NK-92 (cell line): ENCODE results near the gene SLC29A3.

Experiments used
- DNase-seq: peaks from one replicate; lab custom pipeline; 2025; ENCODE audit not compliant: unreplicated experiment; lab: John Stamatoyannopoulos, UW

SLC29A3 gene

DNA sequence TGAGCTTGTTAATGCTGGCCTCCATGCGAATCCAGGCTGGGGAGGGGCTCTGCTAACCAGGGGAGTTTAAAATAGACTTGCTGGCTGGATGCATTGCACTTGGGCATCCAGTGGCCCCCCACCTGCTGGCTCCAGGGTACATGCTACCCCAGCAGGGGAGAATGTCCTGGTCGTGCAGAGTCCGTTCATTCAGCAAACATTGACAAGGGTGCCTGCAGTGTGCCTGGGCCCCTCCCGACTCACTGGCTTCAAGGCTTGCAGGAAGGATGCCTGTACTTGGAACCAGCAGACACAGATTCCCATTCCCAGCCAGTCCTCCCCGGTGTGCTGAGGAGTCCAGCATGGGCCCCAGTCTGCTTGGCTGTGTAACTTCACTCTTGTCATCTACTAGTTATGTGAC is 1.5 kb downstream of the SLC29A3 start:
- no peak for DNase-seq

DNA sequence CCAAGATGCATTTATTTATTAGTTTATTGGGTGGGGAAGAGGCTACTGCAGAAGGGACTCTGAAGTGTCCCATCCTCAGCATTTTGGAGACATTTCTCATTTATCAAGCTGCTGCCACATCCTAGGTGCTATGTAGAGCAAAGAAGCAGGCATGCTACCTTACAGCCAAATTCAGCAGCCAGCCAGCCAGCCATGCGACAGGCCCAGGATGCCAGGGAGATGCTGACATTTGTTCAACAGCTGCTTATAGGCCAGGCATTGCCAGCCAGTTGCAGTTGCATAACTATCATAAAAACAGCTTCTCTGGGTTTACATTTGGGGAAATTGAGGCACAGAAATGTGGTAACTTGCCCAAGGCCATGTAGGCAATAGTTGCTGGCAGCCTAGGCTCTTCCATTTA is 2.3 kb downstream of the SLC29A3 start:
- DNase-seq = no peak

DNA sequence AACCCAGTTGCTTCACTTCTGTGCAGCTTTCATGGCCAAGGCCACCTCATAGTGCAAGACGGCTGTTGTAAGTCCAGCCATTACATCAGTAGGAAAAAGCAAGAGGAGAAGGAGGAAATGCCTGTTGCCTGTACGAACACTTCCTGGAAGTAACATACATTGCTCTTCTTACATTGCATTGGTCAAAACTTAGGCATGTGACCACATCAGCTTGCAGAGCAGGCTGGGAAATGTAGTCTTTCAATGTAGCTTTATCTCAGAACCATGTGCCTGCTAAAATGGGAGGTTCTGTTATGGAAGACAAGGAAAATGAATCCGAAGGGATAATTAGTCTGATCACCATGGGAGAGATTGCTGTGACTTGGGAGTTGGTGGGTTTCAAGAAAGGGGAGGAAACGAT is 4.3 kb downstream of the SLC29A3 start:
- no peak for DNase-seq

DNA sequence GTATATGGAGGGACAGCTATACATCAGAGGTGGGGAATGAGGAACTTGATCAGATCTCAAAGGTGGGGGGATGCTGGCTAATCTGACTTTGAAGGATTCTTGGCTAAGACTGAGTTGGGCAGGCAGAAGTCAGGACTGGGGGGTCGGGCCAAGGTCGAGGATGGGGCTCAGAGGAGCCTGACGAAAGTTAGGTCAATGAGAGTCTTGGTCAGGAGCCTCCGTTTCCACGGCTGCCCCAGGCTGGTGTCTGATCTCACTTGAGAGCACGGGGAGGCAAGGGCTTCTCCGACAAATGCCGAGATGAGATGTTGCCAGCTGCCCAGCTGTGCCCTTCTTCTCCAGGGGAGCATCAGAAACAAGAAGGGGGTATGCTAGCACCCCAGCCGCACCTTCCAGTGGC is 5.7 kb downstream of the SLC29A3 start:
- DNase-seq = no peak

DNA sequence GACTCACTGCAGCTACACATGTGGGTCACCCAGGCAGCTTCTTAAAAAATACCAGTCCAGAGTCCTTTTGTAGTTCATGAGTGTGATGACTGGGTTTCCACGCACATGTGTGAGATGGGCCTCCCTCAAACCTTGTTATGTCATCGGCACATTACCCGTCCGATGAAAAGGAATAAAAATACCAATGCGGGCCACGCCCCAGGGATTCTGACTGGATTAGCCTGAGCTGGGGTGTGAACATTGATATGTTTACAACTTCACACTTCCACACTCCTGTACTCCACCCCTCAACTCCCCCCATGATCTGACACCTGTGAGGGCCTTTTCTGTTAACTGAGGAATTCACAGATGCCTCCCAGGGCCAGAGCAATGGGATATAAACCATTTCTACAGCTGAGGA is 6.2 kb downstream of the SLC29A3 start:
- no peak for DNase-seq

DNA sequence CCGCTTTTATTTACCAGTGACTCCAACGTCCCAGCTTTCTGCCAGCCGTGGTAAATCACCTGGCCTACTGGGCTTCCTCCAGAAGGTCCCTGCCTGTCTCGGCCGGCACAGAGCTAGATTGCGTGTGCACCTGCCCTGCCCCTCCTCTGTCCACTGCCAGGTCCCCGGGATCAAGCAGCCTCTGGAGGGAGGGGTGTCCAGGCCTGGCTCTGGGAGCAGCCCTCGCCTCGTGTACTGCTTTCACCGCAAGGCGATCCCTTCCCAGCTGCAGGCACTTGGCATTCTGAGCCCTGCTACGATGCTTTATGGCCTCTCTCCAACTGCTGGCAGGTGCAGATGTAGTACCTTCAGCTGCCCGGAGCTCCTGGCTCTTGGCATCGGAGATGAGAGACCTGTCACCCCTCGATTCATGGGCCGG is 7.4 kb downstream of the SLC29A3 start:
- DNase-seq = no peak

DNA sequence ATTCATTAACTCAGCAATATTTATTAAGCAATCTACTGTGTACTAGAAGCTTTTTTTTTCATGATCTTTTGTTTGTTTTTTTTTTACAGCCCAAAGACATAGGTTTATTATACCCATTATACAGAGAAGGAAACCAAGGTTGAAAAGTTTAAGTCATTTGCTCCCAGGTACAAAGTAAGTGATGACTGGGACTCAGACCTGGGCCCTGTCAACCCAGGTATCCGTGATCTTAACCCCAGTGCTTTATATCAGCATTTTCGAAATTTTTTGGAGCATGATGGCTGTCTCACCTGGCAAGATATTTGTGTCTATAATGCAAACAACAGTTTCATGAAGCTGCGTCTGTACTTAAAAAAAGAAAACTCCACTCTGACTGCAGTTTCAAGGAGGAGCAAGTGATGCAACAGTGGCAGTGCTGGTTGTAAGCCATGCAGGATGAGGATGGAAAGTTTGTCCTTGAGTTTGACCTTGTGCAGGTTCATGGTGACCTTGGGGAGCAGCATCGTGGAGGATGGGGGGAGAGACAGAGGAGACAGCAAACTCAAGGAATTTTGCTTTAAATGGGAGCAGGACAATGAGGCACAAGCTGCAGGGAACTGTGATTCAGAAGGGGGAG is 11.8 kb downstream of the SLC29A3 start:
- DNase-seq = no peak

DNA sequence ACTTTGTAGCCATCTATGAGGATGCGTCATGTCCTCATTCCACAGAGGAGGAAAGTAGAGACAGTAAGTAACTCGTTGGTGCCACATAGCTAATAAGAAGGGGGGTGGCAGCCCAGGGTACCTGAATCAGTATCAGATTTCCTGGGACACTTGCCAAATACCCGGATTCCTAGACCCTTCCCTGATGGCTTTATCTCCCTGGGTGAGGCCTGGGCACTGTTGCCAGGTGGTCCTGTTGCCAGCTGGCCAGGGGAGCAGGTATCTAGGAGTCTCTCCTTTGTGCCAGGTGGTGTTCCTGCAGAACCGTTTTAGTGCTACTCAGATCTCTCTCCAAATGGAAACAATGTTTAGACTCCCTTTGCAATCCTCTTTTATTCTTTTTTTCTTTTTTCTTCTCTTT is 12.7 kb downstream of the SLC29A3 start:
- DNase-seq = no peak

DNA sequence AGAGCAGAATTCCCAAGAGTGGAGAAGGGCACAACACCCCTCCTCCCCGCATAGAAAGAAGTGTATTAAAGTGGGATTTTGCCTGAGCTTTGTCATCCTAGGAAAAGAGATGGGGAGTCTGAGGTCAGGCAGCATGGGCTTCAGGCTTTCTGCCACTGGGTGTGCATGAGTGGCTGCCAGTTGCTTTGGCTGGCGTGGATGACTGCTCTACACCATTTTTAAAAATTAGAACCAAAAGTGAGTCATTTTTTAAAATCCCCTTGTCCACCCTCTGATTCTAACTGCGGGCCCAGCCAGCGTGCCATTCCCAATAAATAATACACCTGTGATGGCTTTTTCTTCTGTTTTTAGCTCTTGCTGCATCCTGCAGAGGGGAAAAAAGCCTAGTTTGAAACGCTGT is 13.4 kb downstream of the SLC29A3 start:
- DNase-seq = no peak

DNA sequence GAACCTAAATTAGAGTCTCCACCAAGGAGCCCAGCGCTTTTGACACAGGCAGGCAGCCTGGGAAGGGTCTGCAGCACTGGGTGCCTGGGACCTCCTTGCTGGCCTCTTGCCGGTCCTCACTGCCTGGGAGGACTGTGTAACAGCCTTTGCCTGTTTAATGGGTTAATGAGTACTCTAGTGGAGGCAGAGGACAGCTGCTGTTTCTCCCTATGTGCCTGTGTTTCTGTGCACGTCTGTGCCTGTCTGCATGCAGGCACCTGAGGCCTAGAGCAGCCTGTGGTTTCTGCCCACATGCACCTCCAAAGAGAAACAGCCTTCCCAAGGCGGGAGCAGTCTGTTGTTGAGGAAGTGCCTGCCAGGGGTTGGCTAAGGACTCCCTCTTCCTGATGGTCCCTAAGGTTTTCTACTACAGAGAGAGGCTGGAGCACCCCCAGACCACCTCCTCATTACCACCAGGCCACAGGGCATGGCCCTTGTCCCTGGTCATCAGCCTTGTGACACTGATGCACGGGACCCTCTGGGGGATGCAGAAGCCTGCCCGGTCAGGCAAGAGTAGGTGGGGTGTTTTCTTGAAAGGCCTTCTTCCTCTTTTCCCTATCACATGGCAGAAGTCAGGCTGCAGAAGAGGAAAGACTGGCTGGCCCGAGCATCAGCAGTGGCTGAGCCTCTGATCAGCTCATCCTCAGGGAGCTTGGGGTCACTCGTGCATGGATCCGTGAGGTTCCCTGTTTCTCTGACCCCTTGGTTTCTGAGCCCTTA is 14.2 kb downstream of the SLC29A3 start:
- DNase-seq = no peak

DNA sequence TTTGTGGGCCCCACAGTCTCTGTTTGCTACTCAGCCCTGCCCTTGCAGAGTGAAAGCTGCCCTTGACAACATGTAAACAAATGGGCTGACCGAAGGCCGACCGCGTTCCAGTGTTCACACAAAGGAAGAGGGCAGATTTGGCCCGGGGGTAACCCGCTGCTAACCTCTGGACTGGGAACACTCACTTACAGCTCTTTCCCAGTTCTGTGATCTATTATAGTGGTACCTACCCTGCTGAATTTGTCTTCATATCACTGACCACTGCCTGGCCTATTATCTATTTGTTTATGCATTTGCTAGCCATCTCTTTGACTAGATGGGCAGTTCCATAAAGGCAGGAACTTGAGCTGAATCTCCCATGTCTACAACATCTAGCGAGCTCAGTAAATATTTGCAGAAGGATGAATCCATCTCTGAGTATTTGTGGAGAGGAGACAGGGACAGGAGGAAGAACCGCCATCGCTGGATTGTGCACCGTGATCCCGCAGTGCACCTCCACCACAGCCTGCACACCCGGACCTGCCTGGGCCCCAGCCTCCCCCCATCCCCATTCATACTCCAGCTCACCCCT is 15.2 kb downstream of the SLC29A3 start:
- DNase-seq = no peak

DNA sequence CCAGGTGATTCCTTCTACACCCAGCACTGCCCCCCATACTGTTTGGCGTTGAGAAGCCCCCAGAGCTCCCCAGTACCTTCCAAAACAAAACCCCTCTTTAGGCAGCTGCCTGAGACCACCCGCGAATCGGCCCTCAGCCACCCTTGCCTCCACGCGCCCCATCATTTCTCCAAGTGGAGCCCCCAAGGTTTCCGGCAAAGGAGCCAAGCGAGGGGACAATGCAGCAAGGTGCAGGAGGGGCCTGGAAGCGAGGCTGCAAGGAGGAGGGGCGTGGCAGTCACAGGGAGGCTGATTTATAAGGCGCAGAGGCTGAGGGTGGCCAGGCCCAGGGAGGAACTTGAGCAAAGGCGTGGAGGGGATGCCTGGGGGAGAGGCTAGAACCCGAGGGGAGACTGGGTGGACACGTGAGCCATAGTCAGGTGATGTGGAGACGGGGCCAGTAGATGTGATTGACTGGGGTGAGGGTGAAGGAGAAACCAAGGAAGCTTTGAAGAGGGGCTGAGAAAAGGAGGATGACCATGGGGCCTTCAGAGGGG is 16.2 kb downstream of the SLC29A3 start:
- no peak for DNase-seq

DNA sequence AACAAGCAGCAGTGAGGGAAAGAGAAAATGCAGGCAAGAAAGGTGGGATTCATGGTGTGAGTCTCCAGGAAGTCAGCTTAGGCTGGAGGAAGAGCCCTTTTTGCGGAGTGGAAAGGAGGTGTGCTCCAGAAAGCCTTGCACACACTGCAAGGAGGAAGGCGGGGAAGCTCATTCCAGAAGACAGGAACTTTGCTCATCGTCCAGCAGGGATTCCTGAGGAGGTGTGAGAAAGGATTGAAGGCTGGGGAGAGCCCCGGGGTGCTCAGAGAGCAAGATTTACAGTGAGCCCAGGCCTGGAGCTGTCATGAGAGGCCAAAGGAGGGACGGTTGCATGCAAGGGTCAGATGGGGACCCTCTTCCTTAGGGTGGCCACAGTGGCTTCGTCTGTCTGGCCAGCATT is 17.6 kb downstream of the SLC29A3 start:
- DNase-seq = no peak

DNA sequence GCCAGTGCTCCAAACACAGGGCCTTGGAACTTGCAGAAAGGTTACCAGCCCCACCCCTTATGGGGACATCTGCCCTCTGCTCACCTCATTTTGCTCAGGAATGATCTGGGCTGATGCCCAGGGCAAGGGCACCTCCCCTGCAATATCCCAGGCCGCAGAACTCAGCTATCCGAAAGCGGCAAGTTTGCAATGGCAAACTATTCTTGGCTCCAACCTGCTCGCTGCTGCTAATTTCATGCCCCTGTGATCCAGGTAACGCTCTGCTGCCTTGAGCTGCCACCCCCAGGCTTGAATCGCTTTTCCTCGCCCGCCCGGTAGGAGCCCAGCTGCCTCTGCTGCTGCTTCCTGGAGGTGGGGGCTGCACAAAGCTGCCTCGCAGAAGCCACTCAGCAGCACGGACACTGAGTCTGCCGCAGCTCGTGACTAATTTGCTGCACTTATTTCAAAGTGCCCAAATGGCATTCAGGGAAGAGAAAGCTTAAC is 18.2 kb downstream of the SLC29A3 start:
- DNase-seq = no peak

DNA sequence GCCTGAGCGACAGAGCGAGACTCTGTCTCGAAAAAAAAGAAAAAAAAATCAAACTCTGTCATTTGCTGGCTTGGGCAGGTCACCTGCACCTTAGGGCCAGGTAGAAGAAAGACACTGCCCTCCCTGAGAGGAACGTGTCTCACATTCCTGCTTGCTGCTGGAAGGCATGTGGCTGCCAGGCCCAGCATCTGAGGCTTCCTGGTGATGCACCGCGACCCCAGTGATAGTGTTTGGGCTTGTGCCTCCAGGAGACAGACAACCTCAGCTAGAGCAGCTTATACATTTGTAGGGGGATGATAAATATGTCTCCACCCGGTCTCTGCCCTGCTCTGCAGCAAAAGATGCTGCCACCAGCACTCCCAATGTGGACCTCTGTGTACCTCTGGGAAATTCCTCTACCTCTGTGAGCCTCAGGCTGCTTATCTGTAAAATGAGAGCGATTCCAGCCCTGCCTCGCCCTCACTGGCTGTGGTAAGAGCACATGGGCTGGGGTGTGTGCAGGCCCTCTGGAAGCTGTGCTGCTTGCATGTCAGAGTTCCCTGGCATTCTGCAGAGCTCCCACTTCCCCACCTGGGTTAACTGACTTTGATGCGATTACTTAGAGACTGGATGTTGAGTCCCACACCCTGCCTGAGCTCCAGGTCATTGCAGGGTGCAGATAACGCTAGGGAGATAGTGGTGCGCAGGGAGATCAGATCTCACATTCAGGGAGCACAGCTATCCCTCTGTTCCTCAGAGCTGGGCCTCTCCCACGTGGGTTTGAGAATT is 19.9 kb downstream of the SLC29A3 start:
- DNase-seq = no peak

DNA sequence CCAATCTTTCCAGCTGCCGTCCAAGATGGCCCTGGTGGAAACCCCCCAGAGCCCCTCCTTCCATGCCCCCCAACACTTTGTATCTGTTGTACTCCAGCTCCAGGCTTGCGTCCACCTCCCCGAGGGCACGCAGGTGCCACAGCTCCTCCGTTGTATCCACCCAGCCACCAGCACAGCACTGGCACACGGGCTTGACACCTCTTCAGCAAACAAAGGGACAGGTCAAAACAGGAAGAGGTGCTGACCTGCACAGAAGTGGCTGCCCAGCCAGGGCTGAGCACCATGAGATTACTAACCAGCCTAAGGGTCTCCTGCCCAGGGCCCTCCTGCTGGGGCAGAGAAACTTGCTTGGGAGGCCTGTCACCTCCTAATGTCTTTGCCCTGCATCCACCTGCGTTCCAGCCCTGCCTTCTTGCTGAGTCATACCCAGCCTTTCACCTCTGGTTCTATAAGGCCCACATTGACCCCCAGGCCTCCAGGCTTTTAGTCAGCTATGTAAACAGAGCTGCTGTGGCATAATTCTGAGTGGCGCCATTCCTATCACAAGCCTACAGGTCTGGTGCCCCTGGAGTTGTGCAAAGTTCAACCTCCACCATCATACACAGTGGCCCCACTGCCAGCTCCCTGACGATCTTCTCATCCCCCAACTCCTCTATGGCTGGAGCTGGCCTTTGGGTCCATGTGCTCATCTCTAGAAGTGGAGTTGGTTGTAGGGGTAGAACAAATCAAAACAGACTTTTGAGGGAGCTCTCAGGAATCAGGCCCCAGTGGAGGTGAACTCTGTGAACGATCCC is 20.9 kb downstream of the SLC29A3 start:
- DNase-seq = no peak

DNA sequence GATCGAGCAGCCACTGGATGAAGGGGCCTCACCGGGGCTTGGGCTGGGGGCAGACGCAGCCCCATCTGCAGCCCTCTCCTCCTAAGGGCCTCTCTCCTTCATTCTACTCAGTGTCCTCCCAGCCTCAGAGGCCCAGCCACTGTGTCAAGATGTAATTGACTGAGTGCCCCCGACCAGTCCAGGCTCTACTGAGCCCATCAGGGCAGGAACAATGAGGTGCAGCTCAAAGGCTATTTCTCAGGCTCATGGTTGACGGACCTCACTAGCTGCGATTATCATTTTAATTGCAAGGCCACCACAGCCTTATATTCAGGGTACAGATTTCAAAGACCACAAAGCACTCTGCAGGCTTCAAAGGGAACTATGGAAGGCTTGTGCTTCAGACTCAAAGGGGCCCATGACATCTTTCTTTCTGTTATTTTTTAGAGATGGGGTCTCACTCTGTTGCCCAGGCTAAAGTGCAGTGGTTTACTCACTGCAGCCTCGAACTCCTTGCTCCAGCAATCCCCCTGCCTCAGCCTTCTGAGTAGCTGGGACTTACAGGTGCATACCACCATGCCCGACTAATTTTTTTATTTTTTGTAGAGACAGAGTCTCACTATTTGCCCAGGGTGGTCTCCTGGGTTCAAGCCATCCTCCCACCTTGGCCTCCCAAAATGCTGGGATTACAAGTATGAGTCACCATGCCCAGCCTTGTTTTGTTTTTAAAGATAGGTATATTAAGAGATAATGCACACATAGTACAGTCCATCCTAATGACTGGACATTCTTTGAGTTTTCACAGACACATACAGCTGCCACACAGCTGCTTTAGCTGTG is 23.7 kb downstream of the SLC29A3 start:
- DNase-seq = no peak

DNA sequence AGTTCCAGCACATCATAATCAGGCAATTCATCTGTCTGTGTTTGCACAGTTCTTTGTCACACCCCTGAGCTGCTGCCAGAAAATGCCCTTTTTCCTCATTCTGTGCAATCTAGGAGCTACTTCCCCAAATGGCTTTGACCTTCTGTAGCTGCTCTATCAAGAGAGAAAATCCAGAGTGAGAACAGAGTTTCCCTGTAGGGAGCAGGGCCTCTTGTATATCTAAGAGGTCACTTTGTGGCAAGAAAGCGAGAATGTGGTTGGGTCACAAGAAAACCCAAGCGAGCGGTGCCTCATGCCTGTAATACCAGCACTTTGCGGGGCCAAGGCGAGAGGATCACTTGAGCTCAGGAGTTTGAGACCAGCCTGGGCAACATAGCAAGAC is 24.3 kb downstream of the SLC29A3 start:
- no peak for DNase-seq

DNA sequence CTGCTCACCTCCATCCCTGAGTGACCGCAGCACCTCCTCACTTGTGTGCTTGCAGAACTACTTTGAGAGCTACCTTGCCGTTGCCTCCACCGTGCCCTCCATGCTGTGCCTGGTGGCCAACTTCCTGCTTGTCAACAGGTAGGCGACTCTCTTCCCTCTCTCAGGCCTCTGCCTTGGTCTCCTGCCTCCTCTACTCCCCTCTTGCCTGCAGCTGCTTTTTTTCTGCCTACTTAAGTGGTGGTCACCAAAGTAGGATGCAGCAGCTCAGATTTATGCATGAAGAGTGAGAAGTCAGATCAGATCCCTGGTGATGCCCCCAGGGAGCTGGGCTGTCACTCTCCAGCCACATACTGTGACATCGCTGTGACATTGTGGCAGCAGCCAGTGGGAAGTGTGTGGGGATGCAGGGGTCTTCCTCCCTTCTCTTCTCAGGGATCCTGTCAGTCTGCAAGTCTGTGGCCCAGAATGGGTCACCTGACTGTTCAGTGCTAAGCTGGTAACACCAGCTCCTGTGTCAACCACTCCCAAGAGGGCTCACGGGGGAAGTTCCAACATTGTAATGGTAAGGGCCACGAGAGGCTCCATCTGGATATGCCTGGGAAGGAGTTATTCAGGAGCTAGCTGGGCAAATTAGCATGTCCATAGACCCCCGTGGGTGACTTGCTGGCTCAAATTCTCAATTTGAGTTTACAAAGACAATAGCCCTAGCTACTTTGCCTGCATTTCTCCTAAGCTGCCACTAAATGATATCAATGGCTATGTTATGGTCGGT is 25.3 kb downstream of the SLC29A3 start:
- no peak for DNase-seq
